Measurements from ENCODE around the gene CIB4.

Gene CIB4

DNA sequence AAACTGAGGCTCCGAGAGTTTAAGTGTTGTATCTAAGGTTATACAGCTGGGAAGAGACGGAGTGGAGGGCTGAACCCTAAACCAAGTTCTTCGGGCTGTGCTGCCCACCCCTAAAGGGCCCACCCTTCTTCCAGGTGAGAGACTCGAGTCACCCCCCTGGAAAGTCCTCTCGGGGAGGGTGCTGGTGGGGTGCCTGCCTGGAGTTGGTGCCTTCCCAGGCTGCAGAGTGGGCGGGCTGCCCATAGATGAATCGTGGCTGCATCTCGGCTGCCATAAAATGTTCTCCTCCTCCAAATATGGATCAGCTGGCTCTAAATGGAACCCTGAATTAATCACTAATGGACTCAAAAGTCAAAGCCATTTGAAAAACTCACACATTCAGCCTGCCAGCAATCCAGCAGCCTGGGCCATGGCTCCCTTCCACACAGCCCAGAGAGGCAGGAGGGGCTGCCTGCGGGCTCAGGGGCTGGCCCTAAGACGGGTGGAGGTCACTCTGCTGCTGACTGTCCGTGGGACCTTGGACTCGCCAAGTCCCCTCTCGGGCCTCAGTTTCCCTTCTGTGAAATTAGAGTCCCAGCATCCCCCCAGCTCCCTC is 7.7 kb downstream of the CIB4 start:
- in situ Hi-C loops (cut with HindIII; ENCODE audit: low pct_ligation_motif_present, low sequenced_read_pairs), result no loop called here
- Histone ChIP-seq H3K27ac (no peak overlapping the region), H3K36me3 (replicated peaks) (no peaks in the 10 kb centered on the region), H3K27me3 (replicated peaks) (peaks cover 9% of the 10 kb centered on the region), H3K4me3 (ENCODE audit: low read depth, low read length) (no peak overlapping the region)
- no peak for DNase-seq
- no peak for TF ChIP-seq CTCF (IDR thresholded peaks at IDR 0.05; ENCODE audit: low read depth, low read length, missing control alignments)

DNA sequence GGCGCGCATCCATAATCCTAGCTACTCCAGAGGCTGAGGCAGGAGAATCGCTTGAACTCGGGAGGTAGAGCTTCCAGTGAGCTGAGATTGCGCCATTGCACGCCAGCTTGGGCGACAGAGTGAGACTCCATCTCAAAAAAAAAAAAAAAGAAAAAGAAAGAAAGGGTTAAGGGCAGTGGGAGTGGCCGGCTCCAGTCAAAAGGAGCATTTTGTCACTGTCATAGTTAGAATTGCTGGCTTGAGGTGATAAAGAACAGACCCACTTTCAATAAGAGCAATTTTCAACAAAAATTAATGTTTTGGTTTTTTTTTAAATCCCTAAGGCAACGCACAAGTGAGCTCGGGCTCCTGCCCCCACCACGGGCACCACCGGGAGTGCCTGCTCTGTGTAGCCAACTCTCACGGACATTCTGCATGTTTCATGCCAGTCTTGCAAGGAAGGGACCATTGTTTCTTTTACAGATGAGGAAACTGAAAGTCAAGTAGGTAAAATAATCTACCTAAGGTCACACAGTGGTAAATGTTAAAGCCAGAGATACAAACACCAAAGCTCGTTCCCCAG is 8.5 kb downstream of the CIB4 start:
- peaks cover 9% of the 10 kb centered on the region for H3K27me3 ChIP-seq (replicated peaks)
- in situ Hi-C loops (cut with HindIII; ENCODE audit: low pct_ligation_motif_present, low sequenced_read_pairs), result no loop called here
- TF ChIP-seq CTCF (IDR thresholded peaks at IDR 0.05; ENCODE audit: low read depth, low read length, missing control alignments), result no peak
- H3K4me3 ChIP-seq (ENCODE audit: low read depth, low read length), result no peak overlapping the region
- H3K36me3 ChIP-seq (replicated peaks), result no peaks in the 10 kb centered on the region
- no peak overlapping the region for H3K27ac ChIP-seq
- no peak for DNase-seq

DNA sequence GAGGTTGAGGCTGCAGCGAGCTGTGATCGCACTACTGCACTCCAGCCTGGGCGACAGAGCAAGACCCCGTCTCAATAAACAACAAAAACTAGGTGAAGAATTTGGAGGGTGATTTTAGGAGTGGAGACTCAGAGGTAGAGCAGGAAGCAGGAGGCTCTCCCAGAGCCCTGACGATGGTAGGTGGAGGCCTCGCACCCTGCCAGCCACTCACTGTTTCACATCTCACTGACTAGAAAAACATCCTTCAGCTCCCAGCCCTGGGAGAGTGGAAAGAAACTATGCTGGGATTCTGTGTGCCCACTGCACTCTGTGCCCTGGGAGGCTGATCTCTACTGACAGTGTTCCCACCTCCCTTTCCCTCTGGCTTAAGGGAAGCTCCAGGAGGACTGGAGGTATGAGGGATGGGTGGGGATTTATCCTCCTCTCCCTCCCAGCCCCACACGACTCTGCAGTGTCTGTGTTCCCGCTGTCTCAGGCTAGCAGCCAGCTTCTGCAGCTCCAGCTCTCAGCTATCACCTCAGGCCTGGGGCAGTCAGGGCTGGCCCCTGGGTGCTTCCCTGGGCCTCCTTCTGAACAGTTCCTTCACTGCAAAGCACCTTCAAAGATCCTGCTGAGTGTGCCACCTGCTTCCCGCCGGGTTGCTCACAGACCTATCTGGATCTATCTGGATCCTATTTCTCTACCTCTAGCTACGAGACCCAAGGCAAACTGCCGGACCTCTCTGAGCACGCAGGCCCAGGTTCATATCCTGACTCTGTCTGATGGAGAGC is 9.6 kb downstream of the CIB4 start:
- TF ChIP-seq CTCF (IDR thresholded peaks at IDR 0.05; ENCODE audit: low read depth, low read length, missing control alignments), result no peak
- no peak overlapping the region for H3K4me3 ChIP-seq (ENCODE audit: low read depth, low read length)
- DNase-seq, result no peak
- in situ Hi-C loops (cut with HindIII; ENCODE audit: low pct_ligation_motif_present, low sequenced_read_pairs), result no loop called here
- H3K27me3 ChIP-seq (replicated peaks), result peaks cover 7% of the 10 kb centered on the region
- no peak overlapping the region for H3K27ac ChIP-seq
- no peaks in the 10 kb centered on the region for H3K36me3 ChIP-seq (replicated peaks)

GRCh38 chr2:26630669-26631360 is 10.4 kb downstream of the CIB4 start:
- peak; percentile 48 for DNase-seq
- Histone ChIP-seq H3K27ac (no peak overlapping the region), H3K4me3 (ENCODE audit: low read depth, low read length) (no peak overlapping the region), H3K27me3 (replicated peaks) (peaks cover 7% of the 10 kb centered on the region), H3K36me3 (replicated peaks) (no peaks in the 10 kb centered on the region)
- TF ChIP-seq CTCF (IDR thresholded peaks at IDR 0.05; ENCODE audit: low read depth, low read length, missing control alignments), result no peak
- in situ Hi-C loops (cut with HindIII; ENCODE audit: low pct_ligation_motif_present, low sequenced_read_pairs), result no loop called here

GRCh38 chr2:26630235-26630634 is 10.9 kb downstream of the CIB4 start:
- no peak for DNase-seq
- Histone ChIP-seq H3K27ac (no peak overlapping the region), H3K36me3 (replicated peaks) (no peaks in the 10 kb centered on the region), H3K27me3 (replicated peaks) (peaks cover 7% of the 10 kb centered on the region), H3K4me3 (ENCODE audit: low read depth, low read length) (no peak overlapping the region)
- no peak for TF ChIP-seq CTCF (IDR thresholded peaks at IDR 0.05; ENCODE audit: low read depth, low read length, missing control alignments)
- in situ Hi-C loops (cut with HindIII; ENCODE audit: low pct_ligation_motif_present, low sequenced_read_pairs), result no loop called here
